GM11168 (cell line): ENCODE results near the gene TNNI2.
"Not testable (repeated sequence)": the region's sequence is repeated elsewhere in the genome, so short reads cannot be mapped to it uniquely, and the experiment has no call there.

Experiments
- in situ Hi-C: fragments of 300-500 bp; cut with MboI; formaldehyde crosslinking; loops from one replicate; pipeline ENCODE4 v1.12.0; 2022; ENCODE audit warnings: low sequenced_read_pairs; ENCODE audit not compliant: unreplicated experiment

The TNNI2 gene

DNA sequence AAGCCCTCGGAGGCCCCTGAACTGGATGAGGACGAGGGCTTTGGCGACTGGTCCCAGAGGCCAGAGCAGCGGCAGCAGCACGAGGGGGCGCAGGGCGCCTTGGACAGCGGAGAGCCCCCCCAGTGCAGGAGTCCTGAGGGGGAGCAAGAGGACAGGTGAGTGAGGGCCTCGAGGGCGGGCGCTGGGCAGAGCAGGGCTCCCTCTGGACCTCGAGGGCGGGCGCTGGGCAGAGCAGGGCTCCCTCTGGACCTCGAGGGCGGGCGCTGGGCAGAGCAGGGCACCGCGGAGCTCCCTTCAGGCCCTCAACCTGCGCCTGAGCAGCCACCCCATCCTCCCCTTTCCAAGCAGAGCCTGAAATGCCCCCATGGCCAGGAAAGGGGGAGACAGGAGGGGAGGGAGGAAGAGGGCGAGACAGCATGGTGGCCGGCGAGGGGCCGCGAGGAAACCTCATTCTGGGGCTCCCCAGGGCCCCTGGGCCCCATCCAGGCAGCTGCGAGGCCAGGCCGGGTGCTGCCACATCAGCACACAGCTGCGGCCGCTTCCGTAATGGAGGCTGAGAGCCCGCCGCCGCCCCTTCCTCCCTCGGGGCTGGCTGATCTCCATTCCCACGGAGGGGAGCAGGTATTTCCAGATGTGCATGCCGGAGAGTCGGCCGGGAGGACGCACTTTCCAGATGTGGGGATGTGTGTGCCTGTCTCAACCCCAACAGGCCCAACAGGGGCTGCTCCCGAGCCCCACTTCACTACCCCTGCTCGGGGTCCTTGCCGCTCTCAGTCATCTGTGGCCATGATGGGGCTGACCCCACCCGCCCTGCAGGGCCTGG, 42.9 kb downstream of the TNNI2 start:
- in situ Hi-C loops, result no loop called here

- in situ Hi-C loops, result no loop called here
Observed at GRCh38 chr11:1882265-1883238, 43.8 kb downstream of the TNNI2 start.

GRCh38 chr11:1883346-1884302, 44.8 kb downstream of the TNNI2 start:
- in situ Hi-C loops, result no loop called here

DNA sequence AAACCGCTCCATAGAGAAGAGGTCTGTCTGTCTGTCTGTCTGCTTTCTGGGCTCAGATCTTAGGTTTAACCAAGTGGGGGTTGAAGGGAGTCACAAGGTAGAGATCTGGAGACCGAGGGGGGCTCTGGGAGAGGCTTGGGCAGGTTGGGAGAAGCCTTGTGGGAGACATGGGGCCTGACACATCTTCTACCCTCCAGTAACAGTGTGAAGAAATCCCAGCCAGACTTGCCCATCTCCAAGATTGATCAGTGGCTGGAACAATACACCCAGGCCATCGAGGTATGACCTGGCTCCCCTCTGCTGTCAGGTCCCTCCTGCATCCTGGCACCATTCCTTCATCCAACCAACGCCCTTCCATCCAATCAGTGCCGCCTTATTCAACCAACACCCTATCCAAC, 45.5 kb downstream of the TNNI2 start:
- in situ Hi-C loops, result no loop called here

GRCh38 chr11:1886551-1886950, 47.8 kb downstream of the TNNI2 start:
- in situ Hi-C loops, result not testable (repeated sequence)

DNA sequence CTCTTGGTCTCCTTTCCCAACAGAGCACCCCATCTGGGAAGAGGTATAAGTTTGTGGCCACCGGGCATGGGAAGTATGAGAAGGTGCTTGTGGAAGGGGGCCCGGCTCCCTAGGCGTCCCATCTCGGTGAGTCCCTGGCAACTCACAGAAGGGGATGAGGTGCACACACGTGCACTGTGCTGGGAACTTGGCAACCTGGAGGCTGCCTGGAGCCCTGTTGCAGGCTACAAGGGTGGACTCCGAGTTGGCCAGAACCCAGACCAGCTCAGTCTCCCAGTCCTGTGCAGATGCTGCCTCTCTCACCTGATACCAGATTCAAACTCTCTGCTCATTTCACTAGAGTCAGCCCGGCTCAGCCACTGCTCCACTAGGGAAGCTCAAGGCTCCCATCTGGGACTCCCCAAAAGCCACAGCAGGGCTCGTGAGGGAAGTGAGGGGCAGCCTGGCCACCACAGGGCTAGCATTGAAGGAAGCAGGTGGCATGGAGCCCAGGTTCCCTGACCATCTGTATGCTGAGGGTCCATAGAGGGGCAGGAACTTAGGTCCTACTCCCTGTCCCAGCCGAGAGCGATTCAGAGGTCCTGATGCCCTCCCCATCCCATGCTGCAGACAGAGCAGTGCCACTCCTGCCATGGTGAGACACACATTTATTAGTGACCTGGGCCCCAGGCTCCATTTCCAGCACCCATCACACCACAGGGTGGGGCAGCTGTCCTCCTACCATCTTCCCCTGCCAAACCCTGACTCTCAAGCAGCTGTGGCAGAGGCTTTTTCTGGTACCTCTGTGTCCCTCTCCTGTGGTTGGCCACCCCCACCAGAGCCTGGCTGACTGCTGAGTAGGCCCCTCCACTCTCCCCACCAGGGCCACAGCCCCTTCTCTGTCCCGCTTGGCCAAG, 48.9 kb downstream of the TNNI2 start:
- in situ Hi-C loops, result no loop called here

DNA sequence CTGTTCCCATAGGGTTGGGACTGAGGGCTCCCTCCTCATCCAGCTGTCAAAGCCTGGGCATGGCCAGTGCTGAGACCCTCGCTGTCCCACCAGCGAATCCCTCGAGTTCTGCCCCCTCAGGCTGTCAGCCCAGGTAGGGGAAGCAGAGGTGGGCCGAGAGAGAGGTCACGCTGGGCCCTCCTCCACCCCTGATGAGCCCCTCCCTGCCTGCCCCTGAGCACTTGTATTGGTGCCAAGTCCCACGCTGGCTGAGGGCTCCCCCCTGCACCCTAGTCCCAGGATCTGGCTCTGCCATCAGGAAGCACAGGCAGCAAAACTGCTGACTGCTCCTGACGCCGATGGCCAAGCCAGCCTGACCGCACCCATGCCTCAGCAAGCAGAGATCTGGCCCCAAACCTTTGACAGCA, 49.6 kb downstream of the TNNI2 start:
- in situ Hi-C loops, result no loop called here

GRCh38 chr11:1888811-1889210, 50.0 kb downstream of the TNNI2 start:
- in situ Hi-C loops, result no loop called here

DNA sequence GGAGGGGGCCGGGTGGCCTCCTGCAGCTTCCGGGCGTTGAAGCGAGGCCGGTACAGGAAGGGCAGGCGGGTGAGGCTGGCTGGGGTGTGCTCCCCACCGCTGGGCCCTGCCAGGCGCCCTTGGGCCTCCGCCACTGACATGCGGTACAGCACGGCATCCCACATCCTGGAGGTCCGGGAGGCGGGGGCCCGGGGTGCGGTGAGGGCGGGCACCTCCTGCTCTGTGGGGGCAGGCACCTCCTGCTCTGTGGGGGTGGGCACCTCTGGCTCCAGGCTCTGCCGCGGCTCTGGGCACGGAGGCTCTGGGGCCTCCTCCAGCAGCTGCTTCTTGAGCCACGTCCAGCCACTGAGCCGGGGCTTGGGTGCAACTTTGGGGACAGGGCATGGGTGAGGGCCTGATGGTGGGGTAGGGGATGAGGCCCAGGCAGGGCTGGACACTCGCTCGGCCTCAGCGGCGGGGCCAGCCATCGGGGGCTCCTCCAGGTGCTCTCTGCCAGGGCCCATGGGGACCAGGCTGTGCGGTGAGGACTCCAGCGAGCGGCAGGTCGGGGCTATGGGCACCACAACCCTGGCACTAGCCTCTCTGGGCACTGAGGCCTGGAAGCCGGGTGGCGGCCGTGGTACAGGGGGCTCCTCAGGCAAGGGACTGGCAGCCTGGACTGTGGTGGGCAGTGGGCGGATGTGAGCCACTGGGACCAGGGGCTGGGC, 50.6 kb downstream of the TNNI2 start:
- in situ Hi-C loops, result no loop called here

- in situ Hi-C loops, result no loop called here
Observed at GRCh38 chr11:1889941-1890855, 51.4 kb downstream of the TNNI2 start.
